HepG2 (cell line): ENCODE results near the gene EIF6. TPM values are rescaled to one million over a fixed set of nuclear protein-coding genes. Genes with fewer than 3 reads are reported as not detected.

Source experiments
- ARID2 ChIP-seq: sonication (generic); formaldehyde crosslinking; IDR thresholded peaks from 2 replicates; pipeline ENCODE4 v1.8.1; 2022; ENCODE audit warnings: mild to moderate bottlenecking, missing genetic modification reagents, borderline replicate concordance
- ETV5 ChIP-seq: IDR thresholded peaks from 2 replicates; pipeline ENCODE4 v1.6.1; 2018; ENCODE audit warnings: missing biosample characterization, missing genetic modification reagents, inconsistent platforms, borderline replicate concordance
- KLF15 ChIP-seq: sonication (generic); formaldehyde crosslinking; IDR thresholded peaks from 2 replicates; pipeline ENCODE4 v1.8.1; 2023; ENCODE audit warnings: borderline replicate concordance, mild to moderate bottlenecking, inconsistent platforms, missing genetic modification reagents, mixed read lengths
- KMT2A ChIP-seq: sonication (generic); formaldehyde crosslinking; IDR thresholded peaks from 2 replicates; pipeline ENCODE4 v1.4.0; 2020; ENCODE audit warnings: missing genetic modification reagents
- MATR3 ChIP-seq: sonication (generic); formaldehyde crosslinking; IDR thresholded peaks from 2 replicates; pipeline ENCODE4 v1.4.0; 2020; ENCODE audit warnings: missing genetic modification reagents
- NFKB2 ChIP-seq: sonication (generic); formaldehyde crosslinking; IDR thresholded peaks from 2 replicates; pipeline ENCODE4 v1.4.0; 2020; ENCODE audit warnings: missing genetic modification reagents, borderline replicate concordance
- PPARG ChIP-seq: conservative IDR thresholded peaks from 2 replicates; pipeline ENCODE4 v1.6.1; 2016; ENCODE audit warnings: missing biosample characterization, missing genetic modification reagents
- SALL2 ChIP-seq: sonication (generic); formaldehyde crosslinking; IDR thresholded peaks from 2 replicates; pipeline ENCODE4 v1.8.1; 2023; ENCODE audit warnings: mild to moderate bottlenecking, missing genetic modification reagents, inconsistent platforms
- SMARCE1 ChIP-seq: fragments of 450-650 bp; IDR thresholded peaks from 2 replicates; pipeline ENCODE4 v1.6.1; 2017; ENCODE audit warnings: borderline replicate concordance
- SRY ChIP-seq: sonication (generic); formaldehyde crosslinking; IDR thresholded peaks from 2 replicates; pipeline ENCODE4 v1.8.0; 2022; ENCODE audit warnings: mild to moderate bottlenecking, missing genetic modification reagents
- TSC22D2 ChIP-seq: sonication (generic); formaldehyde crosslinking; IDR thresholded peaks from 2 replicates; pipeline ENCODE4 v1.5.1; 2020; ENCODE audit warnings: missing genetic modification reagents, mild to moderate bottlenecking, borderline replicate concordance
- ZFP36L2 ChIP-seq: sonication (generic); formaldehyde crosslinking; IDR thresholded peaks from 2 replicates; pipeline ENCODE4 v1.4.0; 2020; ENCODE audit warnings: missing genetic modification reagents
- ZMYM2 ChIP-seq: sonication (generic); formaldehyde crosslinking; IDR thresholded peaks from 2 replicates; pipeline ENCODE4 v1.8.0; 2022; ENCODE audit warnings: mild to moderate bottlenecking, missing genetic modification reagents
- ZNF224 ChIP-seq: sonication (generic); formaldehyde crosslinking; IDR thresholded peaks from 2 replicates; pipeline ENCODE4 v1.5.0; 2020; ENCODE audit warnings: mild to moderate bottlenecking, missing genetic modification reagents
- ZNF230 ChIP-seq: sonication (generic); formaldehyde crosslinking; IDR thresholded peaks from 2 replicates; pipeline ENCODE4 v1.4.0; 2020; ENCODE audit warnings: mild to moderate bottlenecking, missing genetic modification reagents
- ZNF382 ChIP-seq: sonication (generic); formaldehyde crosslinking; IDR thresholded peaks from 2 replicates; pipeline ENCODE4 v1.5.0; 2020; ENCODE audit warnings: missing genetic modification reagents, mild to moderate bottlenecking, borderline replicate concordance
- ZNF607 ChIP-seq: sonication (generic); formaldehyde crosslinking; IDR thresholded peaks from 2 replicates; pipeline ENCODE4 v1.5.1; 2020; ENCODE audit warnings: missing genetic modification reagents, mild to moderate bottlenecking, borderline replicate concordance
- ZNF616 ChIP-seq: sonication (generic); formaldehyde crosslinking; IDR thresholded peaks from 2 replicates; pipeline ENCODE4 v1.5.0; 2020; ENCODE audit warnings: low read depth, mild to moderate bottlenecking, missing genetic modification reagents
- ZNF703 ChIP-seq: sonication (generic); formaldehyde crosslinking; IDR thresholded peaks from 2 replicates; pipeline ENCODE4 v1.5.1; 2020; ENCODE audit warnings: missing genetic modification reagents, mild to moderate bottlenecking, moderate library complexity, borderline replicate concordance
- polyA plus RNA-seq, 8 experiments: library from polyadenylated mRNA; depleted of rRNA in 3 of 8; stranded (reverse) in 7 of 8; unstranded in 1 of 8; fragments of >200 nt; fragmentation: Illumina TruSeq in 4 of 8; extraction: Trizol in 4 of 8; gene quantifications; 2 replicates each; pipeline versions ENCODE4 v1.2.1 to v1.2.3, GENCODE V29; 2011 to 2016; ENCODE audit warnings: low read depth in 4 of 8, missing spikeins in 1 of 8, mixed read lengths in 1 of 8; ENCODE audit not compliant: insufficient read depth in 1 of 8
- total RNA-seq, 5 experiments: library from RNA; depleted of rRNA; stranded (reverse); fragments of >200 nt; fragmentation: Illumina TruSeq; extraction: Trizol; gene quantifications; 2 replicates each; pipeline ENCODE4 v1.2.3, GENCODE V29; 2016; ENCODE audit warnings: low read depth in 1 of 5
- TF ChIP-seq, protein P1 (sequence below): sonication (generic); formaldehyde crosslinking; IDR thresholded peaks from 2 replicates; pipeline ENCODE4 v1.4.0; 2020; ENCODE audit warnings: missing genetic modification reagents, borderline replicate concordance
- TF ChIP-seq, protein P2 (sequence below): IDR thresholded peaks from 2 replicates; pipeline ENCODE4 v1.6.1; 2016; ENCODE audit warnings: control low read depth
- TF ChIP-seq, protein P3 (sequence below): sonication (generic); formaldehyde crosslinking; IDR thresholded peaks from 2 replicates; pipeline ENCODE4 v1.5.0; 2020; ENCODE audit warnings: missing genetic modification reagents
- TF ChIP-seq, protein P4 (sequence below): sonication (generic); formaldehyde crosslinking; IDR thresholded peaks from 2 replicates; pipeline ENCODE4 v1.9.0; 2021; ENCODE audit warnings: missing genetic modification reagents, borderline replicate concordance

The EIF6 gene
- total and polyA plus RNA-seq, 2 of the 13 experiments (the other 11 are each of a cell fraction or from before 2014, with no cell fraction given) = 462 to 466 TPM

DNA sequence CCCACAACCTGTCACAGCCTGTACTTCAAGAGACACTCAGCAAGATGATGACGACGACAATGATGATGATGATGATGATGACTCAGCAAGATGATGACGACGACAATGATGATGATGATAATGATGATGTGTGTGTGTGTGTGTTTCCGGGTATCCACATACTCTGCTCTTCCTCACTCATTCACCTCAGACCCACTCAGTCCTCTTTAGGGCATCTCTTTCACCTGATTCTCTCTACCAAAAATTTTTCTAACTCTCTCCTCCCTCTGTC, 1.2 kb upstream of the EIF6 start (continued):
- TF ChIP-seq KLF15 (CRISPR knock-in tag) (no peak), PPARG (CRISPR knock-in tag) (no peak), SMARCE1 (no peak), ARID2 (no peak), NFKB2 (CRISPR knock-in tag) (no peak), ZNF230 (CRISPR knock-in tag) (no peak), ZNF382 (CRISPR knock-in tag) (no peak), ZNF607 (CRISPR knock-in tag) (no peak), ZNF224 (CRISPR knock-in tag) (no peak), MATR3 (CRISPR knock-in tag) (no peak), ZNF703 (no peak), TSC22D2 (no peak), SALL2 (CRISPR knock-in tag) (no peak; the same call in 1 of the 2 replicates), ETV5 (no peak), ZNF616 (CRISPR knock-in tag) (no peak), KMT2A (CRISPR knock-in tag) (no peak), ZFP36L2 (CRISPR knock-in tag) (no peak), SRY (no peak), ZMYM2 (no peak)
- TF ChIP-seq, protein P1, sequence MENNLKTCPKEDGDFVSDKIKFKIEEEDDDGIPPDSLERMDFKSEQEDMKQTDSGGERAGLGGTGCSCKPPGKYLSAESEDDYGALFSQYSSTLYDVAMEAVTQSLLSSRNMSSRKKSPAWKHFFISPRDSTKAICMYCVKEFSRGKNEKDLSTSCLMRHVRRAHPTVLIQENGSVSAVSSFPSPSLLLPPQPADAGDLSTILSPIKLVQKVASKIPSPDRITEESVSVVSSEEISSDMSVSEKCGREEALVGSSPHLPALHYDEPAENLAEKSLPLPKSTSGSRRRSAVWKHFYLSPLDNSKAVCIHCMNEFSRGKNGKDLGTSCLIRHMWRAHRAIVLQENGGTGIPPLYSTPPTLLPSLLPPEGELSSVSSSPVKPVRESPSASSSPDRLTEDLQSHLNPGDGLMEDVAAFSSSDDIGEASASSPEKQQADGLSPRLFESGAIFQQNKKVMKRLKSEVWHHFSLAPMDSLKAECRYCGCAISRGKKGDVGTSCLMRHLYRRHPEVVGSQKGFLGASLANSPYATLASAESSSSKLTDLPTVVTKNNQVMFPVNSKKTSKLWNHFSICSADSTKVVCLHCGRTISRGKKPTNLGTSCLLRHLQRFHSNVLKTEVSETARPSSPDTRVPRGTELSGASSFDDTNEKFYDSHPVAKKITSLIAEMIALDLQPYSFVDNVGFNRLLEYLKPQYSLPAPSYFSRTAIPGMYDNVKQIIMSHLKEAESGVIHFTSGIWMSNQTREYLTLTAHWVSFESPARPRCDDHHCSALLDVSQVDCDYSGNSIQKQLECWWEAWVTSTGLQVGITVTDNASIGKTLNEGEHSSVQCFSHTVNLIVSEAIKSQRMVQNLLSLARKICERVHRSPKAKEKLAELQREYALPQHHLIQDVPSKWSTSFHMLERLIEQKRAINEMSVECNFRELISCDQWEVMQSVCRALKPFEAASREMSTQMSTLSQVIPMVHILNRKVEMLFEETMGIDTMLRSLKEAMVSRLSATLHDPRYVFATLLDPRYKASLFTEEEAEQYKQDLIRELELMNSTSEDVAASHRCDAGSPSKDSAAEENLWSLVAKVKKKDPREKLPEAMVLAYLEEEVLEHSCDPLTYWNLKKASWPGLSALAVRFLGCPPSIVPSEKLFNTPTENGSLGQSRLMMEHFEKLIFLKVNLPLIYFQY (CRISPR knock-in tag) = no peak
- TF ChIP-seq, protein P2, sequence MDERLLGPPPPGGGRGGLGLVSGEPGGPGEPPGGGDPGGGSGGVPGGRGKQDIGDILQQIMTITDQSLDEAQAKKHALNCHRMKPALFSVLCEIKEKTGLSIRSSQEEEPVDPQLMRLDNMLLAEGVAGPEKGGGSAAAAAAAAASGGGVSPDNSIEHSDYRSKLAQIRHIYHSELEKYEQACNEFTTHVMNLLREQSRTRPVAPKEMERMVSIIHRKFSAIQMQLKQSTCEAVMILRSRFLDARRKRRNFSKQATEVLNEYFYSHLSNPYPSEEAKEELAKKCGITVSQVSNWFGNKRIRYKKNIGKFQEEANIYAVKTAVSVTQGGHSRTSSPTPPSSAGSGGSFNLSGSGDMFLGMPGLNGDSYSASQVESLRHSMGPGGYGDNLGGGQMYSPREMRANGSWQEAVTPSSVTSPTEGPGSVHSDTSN (CRISPR knock-in tag) = no peak
- TF ChIP-seq, protein P3, sequence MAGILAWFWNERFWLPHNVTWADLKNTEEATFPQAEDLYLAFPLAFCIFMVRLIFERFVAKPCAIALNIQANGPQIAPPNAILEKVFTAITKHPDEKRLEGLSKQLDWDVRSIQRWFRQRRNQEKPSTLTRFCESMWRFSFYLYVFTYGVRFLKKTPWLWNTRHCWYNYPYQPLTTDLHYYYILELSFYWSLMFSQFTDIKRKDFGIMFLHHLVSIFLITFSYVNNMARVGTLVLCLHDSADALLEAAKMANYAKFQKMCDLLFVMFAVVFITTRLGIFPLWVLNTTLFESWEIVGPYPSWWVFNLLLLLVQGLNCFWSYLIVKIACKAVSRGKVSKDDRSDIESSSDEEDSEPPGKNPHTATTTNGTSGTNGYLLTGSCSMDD (CRISPR knock-in tag) = no peak
- TF ChIP-seq, protein P4, sequence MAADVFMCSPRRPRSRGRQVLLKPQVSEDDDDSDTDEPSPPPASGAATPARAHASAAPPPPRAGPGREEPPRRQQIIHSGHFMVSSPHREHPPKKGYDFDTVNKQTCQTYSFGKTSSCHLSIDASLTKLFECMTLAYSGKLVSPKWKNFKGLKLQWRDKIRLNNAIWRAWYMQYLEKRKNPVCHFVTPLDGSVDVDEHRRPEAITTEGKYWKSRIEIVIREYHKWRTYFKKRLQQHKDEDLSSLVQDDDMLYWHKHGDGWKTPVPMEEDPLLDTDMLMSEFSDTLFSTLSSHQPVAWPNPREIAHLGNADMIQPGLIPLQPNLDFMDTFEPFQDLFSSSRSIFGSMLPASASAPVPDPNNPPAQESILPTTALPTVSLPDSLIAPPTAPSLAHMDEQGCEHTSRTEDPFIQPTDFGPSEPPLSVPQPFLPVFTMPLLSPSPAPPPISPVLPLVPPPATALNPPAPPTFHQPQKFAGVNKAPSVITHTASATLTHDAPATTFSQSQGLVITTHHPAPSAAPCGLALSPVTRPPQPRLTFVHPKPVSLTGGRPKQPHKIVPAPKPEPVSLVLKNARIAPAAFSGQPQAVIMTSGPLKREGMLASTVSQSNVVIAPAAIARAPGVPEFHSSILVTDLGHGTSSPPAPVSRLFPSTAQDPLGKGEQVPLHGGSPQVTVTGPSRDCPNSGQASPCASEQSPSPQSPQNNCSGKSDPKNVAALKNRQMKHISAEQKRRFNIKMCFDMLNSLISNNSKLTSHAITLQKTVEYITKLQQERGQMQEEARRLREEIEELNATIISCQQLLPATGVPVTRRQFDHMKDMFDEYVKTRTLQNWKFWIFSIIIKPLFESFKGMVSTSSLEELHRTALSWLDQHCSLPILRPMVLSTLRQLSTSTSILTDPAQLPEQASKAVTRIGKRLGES (CRISPR knock-in tag) = no peak
